ENCODE results near the gene PSMG3. TPM values are rescaled to one million over a fixed set of nuclear protein-coding genes. Genes with fewer than 3 reads are reported as not detected.

The PSMG3 gene
- total and polyA plus RNA-seq, 8 donors = 19.8 to 31.2 (median 25.1) TPM

DNA sequence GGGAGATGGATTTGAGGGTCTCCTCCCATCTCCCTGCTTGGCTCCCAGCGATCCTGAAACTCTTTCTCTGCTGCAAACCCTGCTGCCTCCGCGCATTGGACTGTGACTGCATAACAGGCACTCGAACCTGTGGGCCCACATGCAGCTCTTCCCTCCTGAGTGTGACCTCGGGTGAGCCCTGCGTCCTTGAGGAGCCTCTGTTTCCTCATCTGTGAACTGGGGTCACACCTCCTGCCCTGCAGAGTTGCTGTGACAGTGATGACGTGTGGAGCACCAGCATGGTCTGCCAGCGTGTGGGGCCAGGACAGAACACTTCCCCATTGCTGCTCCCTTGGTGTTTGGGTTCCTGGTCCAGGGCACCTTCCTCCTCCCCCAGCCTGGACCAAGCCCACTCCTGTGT is 46.9 kb upstream of the PSMG3 start:
- Histone ChIP-seq H3K4me1 (no peaks in the 10 kb centered on the region), H3K36me3 (no peaks in the 10 kb centered on the region), H3K27me3 (peaks cover 0 to 19% of the 10 kb centered on the region in 2 donors), H3K4me3 (no peak overlapping the region), H3K9me3 (no peaks in the 10 kb centered on the region), H3K27ac (no peak overlapping the region)
- TF ChIP-seq, protein P1, sequence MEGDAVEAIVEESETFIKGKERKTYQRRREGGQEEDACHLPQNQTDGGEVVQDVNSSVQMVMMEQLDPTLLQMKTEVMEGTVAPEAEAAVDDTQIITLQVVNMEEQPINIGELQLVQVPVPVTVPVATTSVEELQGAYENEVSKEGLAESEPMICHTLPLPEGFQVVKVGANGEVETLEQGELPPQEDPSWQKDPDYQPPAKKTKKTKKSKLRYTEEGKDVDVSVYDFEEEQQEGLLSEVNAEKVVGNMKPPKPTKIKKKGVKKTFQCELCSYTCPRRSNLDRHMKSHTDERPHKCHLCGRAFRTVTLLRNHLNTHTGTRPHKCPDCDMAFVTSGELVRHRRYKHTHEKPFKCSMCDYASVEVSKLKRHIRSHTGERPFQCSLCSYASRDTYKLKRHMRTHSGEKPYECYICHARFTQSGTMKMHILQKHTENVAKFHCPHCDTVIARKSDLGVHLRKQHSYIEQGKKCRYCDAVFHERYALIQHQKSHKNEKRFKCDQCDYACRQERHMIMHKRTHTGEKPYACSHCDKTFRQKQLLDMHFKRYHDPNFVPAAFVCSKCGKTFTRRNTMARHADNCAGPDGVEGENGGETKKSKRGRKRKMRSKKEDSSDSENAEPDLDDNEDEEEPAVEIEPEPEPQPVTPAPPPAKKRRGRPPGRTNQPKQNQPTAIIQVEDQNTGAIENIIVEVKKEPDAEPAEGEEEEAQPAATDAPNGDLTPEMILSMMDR (IDR thresholded peaks at IDR 0.05) = no peak
- DNase-seq = peak in 1 of 4 donors; percentile 34
- intact Hi-C loops (cut with DNase I) = no loop called here
- ATAC-seq = no peak

- H3K36me3 ChIP-seq = no peaks in the 10 kb centered on the region
- H3K27ac ChIP-seq = no peak overlapping the region
- DNase-seq (peak in 1 of 4 donors; percentile 57), ATAC-seq (peak; percentile 57)
- no peaks in the 10 kb centered on the region for H3K4me1 ChIP-seq
- TF ChIP-seq, protein P1 (IDR thresholded peaks at IDR 0.05) = no peak
- peaks cover 0 to 40% of the 10 kb centered on the region in 2 donors for H3K27me3 ChIP-seq
- intact Hi-C loops (cut with DNase I) = no loop called here
- no peak overlapping the region for H3K4me3 ChIP-seq
- H3K9me3 ChIP-seq = no peaks in the 10 kb centered on the region
These were observed 41.9 kb upstream of the PSMG3 start for GRCh38 chr7:1611708-1612241.

DNA sequence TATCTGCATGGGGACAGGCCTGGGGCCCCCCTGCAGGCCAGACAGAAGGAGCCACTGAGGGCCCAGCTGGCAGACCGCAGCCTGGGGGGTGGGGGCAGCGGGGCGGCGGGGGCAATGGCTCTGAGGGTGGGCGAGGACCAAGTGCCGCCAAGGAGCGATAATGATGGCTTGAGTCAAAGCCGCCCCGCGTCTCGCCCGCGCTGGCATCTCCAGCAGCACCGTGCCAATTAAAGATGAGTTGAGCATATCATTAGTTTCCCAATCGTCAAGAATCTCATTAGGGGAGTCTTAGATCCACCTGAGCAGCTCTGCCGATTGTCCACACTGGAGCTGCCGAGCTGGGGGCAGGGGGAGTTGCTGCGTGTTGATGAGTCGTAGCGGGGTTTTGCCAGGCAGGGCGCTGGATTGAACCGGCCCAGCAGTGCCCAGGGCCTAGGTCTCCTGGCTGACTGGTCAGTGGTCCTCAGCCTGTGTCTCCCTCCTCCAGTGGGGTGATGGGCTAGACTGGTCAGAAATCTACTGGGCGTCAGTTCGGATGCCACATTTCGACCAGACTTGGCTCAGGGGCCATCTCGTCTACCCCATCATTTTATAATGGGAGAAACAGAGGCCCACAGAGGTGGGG is 41.0 kb upstream of the PSMG3 start:
- Histone ChIP-seq H3K4me1 (no peaks in the 10 kb centered on the region), H3K4me3 (no peak overlapping the region), H3K27me3 (peaks cover 3 to 46% of the 10 kb centered on the region in 2 donors), H3K27ac (no peak overlapping the region), H3K9me3 (no peaks in the 10 kb centered on the region), H3K36me3 (no peaks in the 10 kb centered on the region)
- intact Hi-C loops (cut with DNase I) = no loop called here
- ATAC-seq (no peak), DNase-seq (peak in 1 of 4 donors; percentile 59)
- TF ChIP-seq, protein P1 (IDR thresholded peaks at IDR 0.05) = no peak

DNA sequence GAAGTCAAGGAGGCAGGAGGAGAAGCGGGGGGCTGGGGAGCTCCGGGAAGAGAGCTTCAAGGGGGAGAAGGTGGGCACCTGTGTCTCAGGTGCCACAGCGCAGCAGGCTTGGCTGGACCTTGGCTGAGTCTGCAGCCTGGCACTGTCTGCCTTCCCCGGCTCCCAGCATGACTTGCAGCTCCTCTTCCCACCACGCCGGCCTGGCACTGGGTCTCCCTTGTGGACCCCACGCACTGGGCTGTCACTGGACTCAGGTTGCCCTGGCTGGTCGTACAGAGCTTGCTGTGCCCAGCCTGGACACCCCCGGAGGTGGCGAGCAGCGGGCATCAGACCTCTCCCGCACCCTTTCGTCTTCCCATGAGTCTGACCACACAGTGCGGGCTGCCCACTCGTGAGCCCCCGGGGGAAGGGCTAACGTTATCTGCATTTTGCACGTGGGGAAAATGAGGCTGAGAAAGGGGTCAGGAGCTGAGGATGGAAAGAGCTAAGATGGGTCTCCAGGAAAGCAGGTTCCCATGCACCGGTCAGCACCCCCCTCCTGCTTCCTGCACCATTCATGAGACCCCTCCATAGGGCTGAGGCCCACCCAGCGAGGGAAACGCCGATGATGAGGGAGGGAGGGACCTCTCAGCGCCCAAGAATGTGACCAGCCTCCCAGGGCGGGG is 40.3 kb upstream of the PSMG3 start:
- no peaks in the 10 kb centered on the region for H3K9me3 ChIP-seq
- DNase-seq (peak in 1 of 4 donors; percentile 70), ATAC-seq (no peak)
- H3K4me3 ChIP-seq = no peak overlapping the region
- peaks cover 4 to 53% of the 10 kb centered on the region in 2 donors for H3K27me3 ChIP-seq
- no peaks in the 10 kb centered on the region for H3K4me1 ChIP-seq
- H3K27ac ChIP-seq = no peak overlapping the region
- intact Hi-C loops (cut with DNase I) = no loop called here
- TF ChIP-seq, protein P1 (IDR thresholded peaks at IDR 0.05) = no peak
- H3K36me3 ChIP-seq = no peaks in the 10 kb centered on the region

GRCh38 chr7:1609023-1609422 is 39.2 kb upstream of the PSMG3 start:
- DNase-seq (peak in 1 of 4 donors; percentile 57), ATAC-seq (no peak)
- Histone ChIP-seq H3K36me3 (no peaks in the 10 kb centered on the region), H3K27me3 (peaks cover 4 to 64% of the 10 kb centered on the region in 2 donors), H3K27ac (no peak overlapping the region), H3K4me1 (no peaks in the 10 kb centered on the region), H3K4me3 (no peak overlapping the region), H3K9me3 (no peaks in the 10 kb centered on the region)
- intact Hi-C loops (cut with DNase I) = no loop called here
- TF ChIP-seq, protein P1 (IDR thresholded peaks at IDR 0.05) = no peak
